ENCODE results near the gene SLC36A2.
"Not testable (repeated sequence)": the region's sequence is repeated elsewhere in the genome, so short reads cannot be mapped to it uniquely, and the experiment has no call there.

The SLC36A2 gene

GRCh38 chr5:151327585-151327984 is 19.8 kb downstream of the SLC36A2 start:
- DNase-seq (ENCODE audit: low read depth in 2 of 3, low spot score in 1 of 3) = no peak

GRCh38 chr5:151326266-151326665 is 21.1 kb downstream of the SLC36A2 start:
- no peak for DNase-seq (ENCODE audit: low read depth in 2 of 3, low spot score in 1 of 3)

- no peak for DNase-seq (ENCODE audit: low read depth in 2 of 3, low spot score in 1 of 3)
These were observed 26.9 kb downstream of the SLC36A2 start for GRCh38 chr5:151320481-151320880.

GRCh38 chr5:151318850-151319732 is 28.3 kb downstream of the SLC36A2 start:
- no peak for DNase-seq (ENCODE audit: low read depth in 2 of 3, low spot score in 1 of 3)

GRCh38 chr5:151317871-151318270 is 29.5 kb downstream of the SLC36A2 start:
- no peak for DNase-seq (ENCODE audit: low read depth in 2 of 3, low spot score in 1 of 3)

GRCh38 chr5:151315998-151316597 is 31.3 kb downstream of the SLC36A2 start:
- peak; percentile 28 to 66 (median 63) for DNase-seq (ENCODE audit: low read depth in 2 of 3, low spot score in 1 of 3)

GRCh38 chr5:151313357-151313756 is 34.0 kb downstream of the SLC36A2 start:
- DNase-seq (ENCODE audit: low read depth in 2 of 3, low spot score in 1 of 3) = no peak

GRCh38 chr5:151312756-151313324 is 34.5 kb downstream of the SLC36A2 start:
- no peak for DNase-seq (ENCODE audit: low read depth in 2 of 3, low spot score in 1 of 3)

GRCh38 chr5:151310932-151311331 is 36.4 kb downstream of the SLC36A2 start:
- no peak for DNase-seq (ENCODE audit: low read depth in 2 of 3, low spot score in 1 of 3)

GRCh38 chr5:151309821-151310220 is 37.5 kb downstream of the SLC36A2 start:
- DNase-seq (ENCODE audit: low read depth in 2 of 3, low spot score in 1 of 3) = not testable (repeated sequence)

GRCh38 chr5:151309266-151309665 is 38.1 kb downstream of the SLC36A2 start:
- DNase-seq (ENCODE audit: low read depth in 2 of 3, low spot score in 1 of 3) = not testable (repeated sequence)

- DNase-seq (ENCODE audit: low read depth in 2 of 3, low spot score in 1 of 3) = no peak
These were observed 43.7 kb downstream of the SLC36A2 start, which contains the start of gene SLC36A3 for GRCh38 chr5:151303666-151304065. Gene SLC36A3 (minus strand): TSS chr5:151303766. CDS start chr5:151303354, 412 bp downstream.

GRCh38 chr5:151298063-151298855 is 49.1 kb downstream of the SLC36A2 start:
- DNase-seq (ENCODE audit: low read depth in 2 of 3, low spot score in 1 of 3) = peak in 1 of 3 donors; percentile 1

- no peak for DNase-seq (ENCODE audit: low read depth in 2 of 3, low spot score in 1 of 3)
These were observed 50.4 kb downstream of the SLC36A2 start for GRCh38 chr5:151296974-151297373.

- DNase-seq (ENCODE audit: low read depth in 2 of 3, low spot score in 1 of 3) = no peak
These were observed 50.9 kb downstream of the SLC36A2 start for GRCh38 chr5:151296478-151296830.

GRCh38 chr5:151295791-151296477 is 51.4 kb downstream of the SLC36A2 start:
- DNase-seq (ENCODE audit: low read depth in 2 of 3, low spot score in 1 of 3) = no peak

- DNase-seq (ENCODE audit: low read depth in 2 of 3, low spot score in 1 of 3) = no peak
These were observed 52.2 kb downstream of the SLC36A2 start for GRCh38 chr5:151295138-151295537.

- DNase-seq (ENCODE audit: low read depth in 2 of 3, low spot score in 1 of 3) = no peak
These were observed 53.7 kb downstream of the SLC36A2 start for GRCh38 chr5:151293624-151294023.

GRCh38 chr5:151288180-151288579 is 59.2 kb downstream of the SLC36A2 start:
- DNase-seq (ENCODE audit: low read depth in 2 of 3, low spot score in 1 of 3) = no peak

- DNase-seq (ENCODE audit: low read depth in 2 of 3, low spot score in 1 of 3) = no peak
These were observed 61.1 kb downstream of the SLC36A2 start for GRCh38 chr5:151286246-151286645.

- no peak for DNase-seq (ENCODE audit: low read depth in 2 of 3, low spot score in 1 of 3)
These were observed 61.7 kb downstream of the SLC36A2 start for GRCh38 chr5:151285683-151286082.
